ENCODE results near the gene SAE1. TPM values are rescaled to one million over a fixed set of nuclear protein-coding genes. Genes with fewer than 3 reads are reported as not detected.

Gene SAE1
- total and polyA plus RNA-seq, 2 of the 4 experiments (the other 2 are of a cell fraction), result 165 to 184 TPM

DNA sequence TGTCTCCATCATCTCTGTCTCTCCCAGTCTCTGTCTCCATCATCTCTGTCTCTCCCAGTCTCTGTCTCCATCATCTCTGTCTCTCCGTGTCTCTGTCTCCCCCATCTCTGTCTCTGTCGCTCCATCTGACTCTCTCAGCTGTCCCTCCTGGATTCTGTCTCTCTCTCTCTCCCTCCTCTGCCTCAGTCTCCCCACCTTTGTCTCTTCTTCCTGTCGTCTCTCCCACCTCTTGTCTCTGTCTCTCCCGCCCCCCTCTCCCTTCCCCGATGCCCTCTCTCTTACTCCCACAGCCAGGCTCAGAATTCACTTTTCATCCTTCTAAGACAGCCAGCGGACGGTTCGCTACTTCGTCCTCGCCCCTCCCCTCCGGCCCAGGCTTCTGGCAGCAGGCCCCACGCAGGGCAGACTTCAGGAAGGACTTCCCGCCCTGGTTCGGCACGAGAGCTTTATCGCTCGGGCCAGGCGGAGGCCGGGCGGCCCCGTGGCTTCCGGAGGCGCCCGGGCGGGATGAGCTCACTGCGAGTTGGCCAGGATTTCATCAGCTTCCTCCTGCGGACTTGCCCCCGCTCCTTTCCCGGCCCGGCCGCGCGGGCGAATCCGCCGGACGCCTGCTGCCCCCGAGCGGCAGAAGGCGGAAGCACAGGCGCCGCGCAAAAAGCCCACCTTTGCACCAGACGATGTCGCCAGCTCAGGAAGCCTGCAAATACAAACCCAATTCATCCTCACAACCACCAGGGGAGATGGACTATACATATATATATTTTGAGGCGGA, 113.3 kb downstream of the SAE1 start:
- H3K4me3 ChIP-seq (ENCODE audit: insufficient read depth, low read depth, low read length), result peak overlapping the region; percentile 37
- WGBS, 2 experiments (ENCODE audit: extremely low coverage in 2 of 2, insufficient read length in 1 of 2), result 3% methylated on average over 16 of the region's 46 CpGs; no CpG with 5 or more reads in 1 of the 2 experiments
- H4K5ac ChIP-seq (ENCODE audit: low read depth, low read length), result peak overlapping the region; percentile 73
- peaks cover 10% of the 10 kb centered on the region; the same call in 1 of the 2 replicates for H4K20me1 ChIP-seq (ENCODE audit: insufficient read depth, low read length)
- peak overlapping the region; percentile 62 for H3K18ac ChIP-seq (ENCODE audit: low read depth, low read length)
- POLR2A ChIA-PET (ENCODE audit: unreplicated experiment), result interaction anchor here (0.8 to 1.3 kb wide), 6 partner anchors 12 to 94 kb away, joined by 3 to 10 read pairs (median 5); partner anchors contain the start of gene CCDC9
- H3K56ac ChIP-seq (ENCODE audit: extremely low read depth, insufficient read depth, low read length), result peak overlapping the region; percentile 89
- peak overlapping the region; percentile 99 for H2AK5ac ChIP-seq (ENCODE audit: low read depth, low read length)
- peak overlapping the region; percentile 73 for H2BK5ac ChIP-seq (ENCODE audit: low read depth, low read length, poor library complexity, severe bottlenecking)
- H2AK9ac ChIP-seq (replicated peaks; ENCODE audit: low read depth, low read length, poor library complexity), result peak overlapping the region; percentile 100
- DNase-seq (peak; percentile 97), ATAC-seq (ENCODE audit: low read depth) (peak; percentile 68)
- peak overlapping the region; percentile 82 for H3K27ac ChIP-seq (ENCODE audit: insufficient read depth, low read length)
- dilution Hi-C loops (cut with HindIII; ENCODE audit: low sequenced_read_pairs, unreplicated experiment) (no loop called here), in situ Hi-C loops (cut with MboI; ENCODE audit: low sequenced_read_pairs) (no loop called here), intact Hi-C loops (cut with micrococcal nuclease) (loop anchor here (1.0 to 5.0 kb wide), 7 partner anchors 14 to 231 kb away; partner anchors contain the start of gene SAE1)
- H3K79me1 ChIP-seq (ENCODE audit: low read depth in 1 of 2, low read length in 2 of 2), result peaks cover 3 to 28% of the 10 kb centered on the region in 2 experiments; a peak in 2 of 4 replicates
- BruUV-seq (replicated peaks), result no TSS peak
- H4K8ac ChIP-seq (ENCODE audit: low read depth in 2 of 2, low read length in 2 of 2), result peak overlapping the region; percentile 93 to 96
- H3K14ac ChIP-seq (replicated peaks; ENCODE audit: low read depth, low read length), result peak overlapping the region; percentile 99
- H3K23ac ChIP-seq (ENCODE audit: low read depth, low read length), result peak overlapping the region; percentile 97
- H4K91ac ChIP-seq (ENCODE audit: insufficient read depth, low read depth, low read length), result peak overlapping the region; percentile 98
- peak overlapping the region; percentile 70 for H3K9ac ChIP-seq (ENCODE audit: low read depth, low read length)
- peaks cover 15% of the 10 kb centered on the region for H3K9me1 ChIP-seq (ENCODE audit: insufficient read depth, low read length)
- peak overlapping the region; percentile 98; the same call in 2 of the 3 replicates for H2BK15ac ChIP-seq (ENCODE audit: low read depth, low read length)
- H3K4me2 ChIP-seq (ENCODE audit: low read depth, low read length), result peak overlapping the region; percentile 47
- peaks cover 27% of the 10 kb centered on the region for H3K4me1 ChIP-seq (ENCODE audit: control insufficient read depth, insufficient read depth, low read length)
- H3K4ac ChIP-seq (ENCODE audit: low read depth, low read length), result peak overlapping the region; percentile 99
- H3K9me3 ChIP-seq (ENCODE audit: control insufficient read depth, insufficient read depth, low read length), result no peaks in the 10 kb centered on the region
- H3K27me3 ChIP-seq (ENCODE audit: control insufficient read depth, insufficient read depth, low read length), result no peaks in the 10 kb centered on the region
- H2BK20ac ChIP-seq (ENCODE audit: low read depth, low read length), result peak overlapping the region; percentile 85
- CTCF ChIA-PET, result interaction anchor here (0.5 to 6.1 kb wide), 28 partner anchors 9 to 1534 kb away, joined by 3 to 67 read pairs (median 4); partner anchors contain the start of gene CCDC9
- H2AFZ ChIP-seq (replicated peaks; ENCODE audit: low read length, poor library complexity), result peak overlapping the region; percentile 72
- no peaks in the 10 kb centered on the region for H3K36me3 ChIP-seq (ENCODE audit: control insufficient read depth, insufficient read depth, low read length)
- H2BK120ac ChIP-seq (ENCODE audit: low read depth, low read length), result peak overlapping the region; percentile 97
- TF ChIP-seq, protein P1, sequence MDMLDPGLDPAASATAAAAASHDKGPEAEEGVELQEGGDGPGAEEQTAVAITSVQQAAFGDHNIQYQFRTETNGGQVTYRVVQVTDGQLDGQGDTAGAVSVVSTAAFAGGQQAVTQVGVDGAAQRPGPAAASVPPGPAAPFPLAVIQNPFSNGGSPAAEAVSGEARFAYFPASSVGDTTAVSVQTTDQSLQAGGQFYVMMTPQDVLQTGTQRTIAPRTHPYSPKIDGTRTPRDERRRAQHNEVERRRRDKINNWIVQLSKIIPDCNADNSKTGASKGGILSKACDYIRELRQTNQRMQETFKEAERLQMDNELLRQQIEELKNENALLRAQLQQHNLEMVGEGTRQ (IDR thresholded peaks at IDR 0.05; ENCODE audit: low read depth, low read length), result peak; percentile 19; the same call in 1 of the 2 replicates
- TF ChIP-seq, protein P2, sequence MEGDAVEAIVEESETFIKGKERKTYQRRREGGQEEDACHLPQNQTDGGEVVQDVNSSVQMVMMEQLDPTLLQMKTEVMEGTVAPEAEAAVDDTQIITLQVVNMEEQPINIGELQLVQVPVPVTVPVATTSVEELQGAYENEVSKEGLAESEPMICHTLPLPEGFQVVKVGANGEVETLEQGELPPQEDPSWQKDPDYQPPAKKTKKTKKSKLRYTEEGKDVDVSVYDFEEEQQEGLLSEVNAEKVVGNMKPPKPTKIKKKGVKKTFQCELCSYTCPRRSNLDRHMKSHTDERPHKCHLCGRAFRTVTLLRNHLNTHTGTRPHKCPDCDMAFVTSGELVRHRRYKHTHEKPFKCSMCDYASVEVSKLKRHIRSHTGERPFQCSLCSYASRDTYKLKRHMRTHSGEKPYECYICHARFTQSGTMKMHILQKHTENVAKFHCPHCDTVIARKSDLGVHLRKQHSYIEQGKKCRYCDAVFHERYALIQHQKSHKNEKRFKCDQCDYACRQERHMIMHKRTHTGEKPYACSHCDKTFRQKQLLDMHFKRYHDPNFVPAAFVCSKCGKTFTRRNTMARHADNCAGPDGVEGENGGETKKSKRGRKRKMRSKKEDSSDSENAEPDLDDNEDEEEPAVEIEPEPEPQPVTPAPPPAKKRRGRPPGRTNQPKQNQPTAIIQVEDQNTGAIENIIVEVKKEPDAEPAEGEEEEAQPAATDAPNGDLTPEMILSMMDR (conservative IDR thresholded peaks at IDR 0.05; ENCODE audit: low read depth, low read length), result peak; percentile 99
- TF ChIP-seq RCOR1 (IDR thresholded peaks at IDR 0.05; ENCODE audit: insufficient replicate concordance, low read length), result peak; percentile 96
- peak; percentile 90 for TF ChIP-seq SMC3 (IDR thresholded peaks at IDR 0.05; ENCODE audit: low read depth, low read length)
- peak; percentile 69 for TF ChIP-seq POLR2A (IDR thresholded peaks at IDR 0.05; ENCODE audit: low read depth, low read length)
- TF ChIP-seq BHLHE40 (IDR thresholded peaks at IDR 0.05; ENCODE audit: low read depth, low read length), result peak; percentile 97
- peak; percentile 77; the same call in 1 of the 2 replicates for TF ChIP-seq MXI1 (IDR thresholded peaks at IDR 0.05; ENCODE audit: borderline replicate concordance, low read depth, low read length)
- peak; percentile 19; the same call in 1 of the 2 replicates for TF ChIP-seq MAFK (IDR thresholded peaks at IDR 0.05; ENCODE audit: low read depth, low read length)
- peak; percentile 100 for TF ChIP-seq MAZ (IDR thresholded peaks at IDR 0.05; ENCODE audit: borderline replicate concordance, low read depth, low read length)
- 0 out of 2 replicates have a peak, but pooled peaks have one; percentile 76 for TF ChIP-seq CHD1 (IDR thresholded peaks at IDR 0.05; ENCODE audit: low read depth, low read length)
- 0 out of 2 replicates have a peak, but pooled peaks have one; percentile 56 for TF ChIP-seq ELK1 (IDR thresholded peaks at IDR 0.05; ENCODE audit: borderline replicate concordance, low read depth, low read length)
- TF ChIP-seq FOS (IDR thresholded peaks at IDR 0.05; ENCODE audit: low read depth, low read length), result 0 out of 2 replicates have a peak, but pooled peaks have one; percentile 19

Measured in IMR-90 (cell line).